IMR-90 (cell line): Measurements from ENCODE around the gene COPS2. TPM values are rescaled to one million over a fixed set of nuclear protein-coding genes. Genes with fewer than 3 reads are reported as not detected.

Experiments
- ATAC-seq: fragments of 200-7000 bp; cut with Tn5 transposase; 2 replicates; pipeline ENCODE4 v1.9.1; 2020; ENCODE audit warnings: low read depth, mild to moderate bottlenecking, moderate library complexity
- BruUV-seq: library from RNA; stranded (reverse); fragments of 400-500 nt; replicated peaks from 2 replicates; lab custom pipeline; 2021; lab: Mats Ljungman, UMichigan
- CTCF ChIA-PET: fragments of 300-600 bp; formaldehyde crosslinking; extraction: SDS; loops from one replicate; lab custom pipeline; 2021; ENCODE audit warnings: antibody characterized with exemption; lab: Yijun Ruan, JAX
- POLR2A ChIA-PET: fragments of 300-600 bp; sonication (Branson Sonifier 250); formaldehyde crosslinking; loops from one replicate; lab custom pipeline; 2022; ENCODE audit warnings: antibody characterized with exemption; ENCODE audit not compliant: unreplicated experiment; lab: Charles Lee
- DNase-seq: peaks from one replicate; pipeline ENCODE4 v3.0.0; 2013
- H2AFZ ChIP-seq: replicated peaks from 2 replicates; pipeline ENCODE3; 2013; ENCODE audit warnings: low read length, mild to moderate bottlenecking; ENCODE audit not compliant: poor library complexity
- H2AK5ac ChIP-seq: 2 replicates; pipeline ENCODE4 v1.6.1; 2013; ENCODE audit warnings: low read depth, low read length, inconsistent platforms
- H2AK9ac ChIP-seq: replicated peaks from 2 replicates; pipeline ENCODE3; 2013; ENCODE audit warnings: mild to moderate bottlenecking, low read depth, low read length, moderate library complexity; ENCODE audit not compliant: poor library complexity
- H2BK120ac ChIP-seq: 2 replicates; pipeline ENCODE4 v1.6.1; 2013; ENCODE audit warnings: low read depth, low read length, inconsistent platforms
- H2BK15ac ChIP-seq: 3 replicates; pipeline ENCODE4 v1.6.1; 2013; ENCODE audit warnings: low read depth, low read length, inconsistent platforms
- H2BK20ac ChIP-seq: 2 replicates; pipeline ENCODE4 v1.6.1; 2013; ENCODE audit warnings: low read depth, mild to moderate bottlenecking, inconsistent platforms, low read length, moderate library complexity
- H2BK5ac ChIP-seq: 2 replicates; pipeline ENCODE4 v1.6.1; 2013; ENCODE audit warnings: mild to moderate bottlenecking, low read depth, low read length, inconsistent platforms; ENCODE audit not compliant: poor library complexity, severe bottlenecking
- H3K14ac ChIP-seq: replicated peaks from 2 replicates; pipeline ENCODE4 v1.6.1; 2013; ENCODE audit warnings: low read depth, low read length, inconsistent platforms
- H3K18ac ChIP-seq: 2 replicates; pipeline ENCODE4 v1.6.1; 2013; ENCODE audit warnings: low read depth, low read length, control low read depth
- H3K23ac ChIP-seq: 2 replicates; pipeline ENCODE4 v1.6.1; 2013; ENCODE audit warnings: low read depth, low read length, inconsistent platforms
- H3K27ac ChIP-seq: 2 replicates; pipeline ENCODE4 v1.5.1; 2013; ENCODE audit warnings: mild to moderate bottlenecking, control low read depth, low read length; ENCODE audit not compliant: insufficient read depth
- H3K27me3 ChIP-seq: 2 replicates; pipeline ENCODE4 v1.6.1; 2013; ENCODE audit warnings: low read length; ENCODE audit not compliant: control insufficient read depth, insufficient read depth
- H3K36me3 ChIP-seq: 2 replicates; pipeline ENCODE4 v1.6.1; 2013; ENCODE audit warnings: low read length, mixed read lengths; ENCODE audit not compliant: control insufficient read depth, insufficient read depth
- H3K4ac ChIP-seq: 2 replicates; pipeline ENCODE4 v1.6.1; 2013; ENCODE audit warnings: low read depth, low read length, inconsistent platforms
- H3K4me1 ChIP-seq: 2 replicates; pipeline ENCODE4 v1.6.1; 2013; ENCODE audit warnings: low read length, mixed read lengths; ENCODE audit not compliant: control insufficient read depth, insufficient read depth
- H3K4me2 ChIP-seq: 2 replicates; pipeline ENCODE4 v1.6.1; 2013; ENCODE audit warnings: low read depth, mild to moderate bottlenecking, control low read depth, low read length, moderate library complexity
- H3K4me3 ChIP-seq: 2 replicates; pipeline ENCODE4 v1.5.1; 2013; ENCODE audit warnings: low read depth, mild to moderate bottlenecking, control low read depth, low read length, moderate library complexity; ENCODE audit not compliant: insufficient read depth
- H3K56ac ChIP-seq: 2 replicates; pipeline ENCODE4 v1.6.1; 2013; ENCODE audit warnings: low read length, inconsistent platforms; ENCODE audit not compliant: insufficient read depth; ENCODE audit errors: extremely low read depth
- H3K79me1 ChIP-seq, 2 experiments: 2 replicates each; pipeline ENCODE4 v1.6.1; 2013; ENCODE audit warnings: low read length in 2 of 2, inconsistent platforms in 1 of 2, low read depth in 1 of 2
- H3K9ac ChIP-seq: 2 replicates; pipeline ENCODE4 v1.6.1; 2013; ENCODE audit warnings: low read depth, low read length, control low read depth
- H3K9me1 ChIP-seq: 2 replicates; pipeline ENCODE4 v1.6.1; 2013; ENCODE audit warnings: low read length, inconsistent platforms; ENCODE audit not compliant: insufficient read depth
- H3K9me3 ChIP-seq: 2 replicates; pipeline ENCODE4 v1.6.1; 2013; ENCODE audit warnings: low read length; ENCODE audit not compliant: control insufficient read depth, insufficient read depth
- H4K20me1 ChIP-seq: 2 replicates; pipeline ENCODE4 v1.6.1; 2013; ENCODE audit warnings: low read length, inconsistent platforms; ENCODE audit not compliant: insufficient read depth
- H4K5ac ChIP-seq: 2 replicates; pipeline ENCODE4 v1.6.1; 2013; ENCODE audit warnings: mild to moderate bottlenecking, low read depth, low read length, control low read depth
- H4K8ac ChIP-seq, 2 experiments: 2 replicates each; pipeline ENCODE4 v1.6.1; 2013; ENCODE audit warnings: low read depth in 2 of 2, low read length in 2 of 2, control low read depth in 1 of 2, inconsistent platforms in 1 of 2
- H4K91ac ChIP-seq: 2 replicates; pipeline ENCODE4 v1.6.1; 2013; ENCODE audit warnings: low read depth, low read length, inconsistent platforms; ENCODE audit not compliant: insufficient read depth
- BHLHE40 ChIP-seq: fragments of 150-350 bp; IDR thresholded peaks from 2 replicates; pipeline ENCODE4 v1.6.1; 2016; ENCODE audit warnings: mild to moderate bottlenecking, low read depth, low read length
- CEBPB ChIP-seq: IDR thresholded peaks from 2 replicates; pipeline ENCODE4 v1.6.1; 2012; ENCODE audit warnings: low read depth, low read length, improper control_type of control experiment
- CHD1 ChIP-seq: IDR thresholded peaks from 2 replicates; pipeline ENCODE4 v1.6.1; 2012; ENCODE audit warnings: low read depth, low read length, improper control_type of control experiment
- FOS ChIP-seq: fragments of 150-350 bp; IDR thresholded peaks from 2 replicates; pipeline ENCODE4 v1.6.1; 2016; ENCODE audit warnings: low read depth, low read length
- MAFK ChIP-seq: IDR thresholded peaks from 2 replicates; pipeline ENCODE4 v1.6.1; 2012; ENCODE audit warnings: low read depth, low read length, improper control_type of control experiment
- MAZ ChIP-seq: IDR thresholded peaks from 2 replicates; pipeline ENCODE4 v1.6.1; 2012; ENCODE audit warnings: low read depth, mild to moderate bottlenecking, low read length, improper control_type of control experiment, moderate library complexity, borderline replicate concordance
- MXI1 ChIP-seq: IDR thresholded peaks from 2 replicates; pipeline ENCODE4 v1.6.1; 2012; ENCODE audit warnings: low read depth, mild to moderate bottlenecking, low read length, moderate library complexity, borderline replicate concordance
- NFE2L2 ChIP-seq: fragments of 150-350 bp; IDR thresholded peaks from 2 replicates; pipeline ENCODE4 v1.6.1; 2016; ENCODE audit warnings: low read depth, mild to moderate bottlenecking, low read length
- POLR2A ChIP-seq: IDR thresholded peaks from 2 replicates; pipeline ENCODE4 v1.6.1; 2012; ENCODE audit warnings: mild to moderate bottlenecking, low read depth, low read length
- RAD21 ChIP-seq: IDR thresholded peaks from 2 replicates; pipeline ENCODE4 v1.6.1; 2012; ENCODE audit warnings: low read length, improper control_type of control experiment
- RCOR1 ChIP-seq: IDR thresholded peaks from 2 replicates; pipeline ENCODE4 v1.6.1; 2012; ENCODE audit warnings: mild to moderate bottlenecking, low read length, improper control_type of control experiment; ENCODE audit not compliant: insufficient replicate concordance
- RFX5 ChIP-seq: IDR thresholded peaks from 2 replicates; pipeline ENCODE4 v1.8.0; 2012; ENCODE audit warnings: low read depth, mild to moderate bottlenecking, low read length, moderate library complexity
- SMC3 ChIP-seq: fragments of 150-350 bp; IDR thresholded peaks from 2 replicates; pipeline ENCODE4 v1.6.1; 2016; ENCODE audit warnings: low read depth, mild to moderate bottlenecking, antibody characterized with exemption, low read length, moderate library complexity
- WGBS, 2 experiments: methylation state at CpG; one replicate each; pipeline versions ENCODE4 v1.1.5 to v1.1.7; 2013; ENCODE audit warnings: missing lambda C conversion rate in 2 of 2; ENCODE audit not compliant: insufficient read length in 1 of 2; ENCODE audit errors: extremely low coverage in 2 of 2; 5-methylcytosine and 5-hydroxymethylcytosine counted together
- dilution Hi-C: fragments of 300-500 bp; cut with HindIII; formaldehyde crosslinking; loops from one replicate; pipeline ENCODE4 v1.14.3; 2018; ENCODE audit warnings: low sequenced_read_pairs; ENCODE audit not compliant: unreplicated experiment
- in situ Hi-C: fragments of 300-500 bp; cut with MboI; formaldehyde crosslinking; loops from 3 replicates; pipeline ENCODE4 v1.14.3; 2019; ENCODE audit warnings: low sequenced_read_pairs, inconsistent platforms, mixed read lengths
- intact Hi-C: fragments of 100-400 bp; cut with micrococcal nuclease; formaldehyde crosslinking; loops from 2 replicates; pipeline ENCODE4 v1.10.0; 2022
- polyA plus RNA-seq, 3 experiments: library from polyadenylated mRNA; depleted of rRNA; stranded (reverse); fragments of >200 nt; gene quantifications; 2 replicates each; pipeline ENCODE4 v1.2.3, GENCODE V29; 2012; ENCODE audit warnings: low replicate concordance in 1 of 3
- total RNA-seq: library from RNA; depleted of rRNA; stranded (reverse); fragments of >200 nt; gene quantifications from 2 replicates; pipeline ENCODE4 v1.2.3, GENCODE V29; 2012
- TF ChIP-seq, protein P1 (sequence below): fragments of 150-350 bp; IDR thresholded peaks from 2 replicates; pipeline ENCODE4 v1.6.1; 2017; ENCODE audit warnings: mild to moderate bottlenecking, antibody characterized with exemption, low read length, low read depth
- TF ChIP-seq, protein P2 (sequence below): conservative IDR thresholded peaks from 2 replicates; pipeline ENCODE4 v1.5.1; 2012; ENCODE audit warnings: mild to moderate bottlenecking, low read depth, low read length, improper control_type of control experiment
- TF ChIP-seq, protein P3 (sequence below): fragments of 150-350 bp; IDR thresholded peaks from 2 replicates; pipeline ENCODE4 v1.6.1; 2016; ENCODE audit warnings: low read depth, mild to moderate bottlenecking, low read length, moderate library complexity, borderline replicate concordance

COPS2 gene
- total and polyA plus RNA-seq, 2 of the 4 experiments (the other 2 are of a cell fraction), result 54.6 to 75.6 TPM

GRCh38 chr15:49196856-49197255 is 41.5 kb upstream of the COPS2 start:
- TF ChIP-seq CHD1 (no peak), MAZ (no peak), RFX5 (no peak), MAFK (no peak), POLR2A (no peak), FOS (no peak), CEBPB (no peak), BHLHE40 (no peak), SMC3 (no peak), RCOR1 (no peak), MXI1 (no peak), RAD21 (no peak), NFE2L2 (no peak)
- TF ChIP-seq, protein P1, sequence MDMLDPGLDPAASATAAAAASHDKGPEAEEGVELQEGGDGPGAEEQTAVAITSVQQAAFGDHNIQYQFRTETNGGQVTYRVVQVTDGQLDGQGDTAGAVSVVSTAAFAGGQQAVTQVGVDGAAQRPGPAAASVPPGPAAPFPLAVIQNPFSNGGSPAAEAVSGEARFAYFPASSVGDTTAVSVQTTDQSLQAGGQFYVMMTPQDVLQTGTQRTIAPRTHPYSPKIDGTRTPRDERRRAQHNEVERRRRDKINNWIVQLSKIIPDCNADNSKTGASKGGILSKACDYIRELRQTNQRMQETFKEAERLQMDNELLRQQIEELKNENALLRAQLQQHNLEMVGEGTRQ, result no peak
- TF ChIP-seq, protein P2, sequence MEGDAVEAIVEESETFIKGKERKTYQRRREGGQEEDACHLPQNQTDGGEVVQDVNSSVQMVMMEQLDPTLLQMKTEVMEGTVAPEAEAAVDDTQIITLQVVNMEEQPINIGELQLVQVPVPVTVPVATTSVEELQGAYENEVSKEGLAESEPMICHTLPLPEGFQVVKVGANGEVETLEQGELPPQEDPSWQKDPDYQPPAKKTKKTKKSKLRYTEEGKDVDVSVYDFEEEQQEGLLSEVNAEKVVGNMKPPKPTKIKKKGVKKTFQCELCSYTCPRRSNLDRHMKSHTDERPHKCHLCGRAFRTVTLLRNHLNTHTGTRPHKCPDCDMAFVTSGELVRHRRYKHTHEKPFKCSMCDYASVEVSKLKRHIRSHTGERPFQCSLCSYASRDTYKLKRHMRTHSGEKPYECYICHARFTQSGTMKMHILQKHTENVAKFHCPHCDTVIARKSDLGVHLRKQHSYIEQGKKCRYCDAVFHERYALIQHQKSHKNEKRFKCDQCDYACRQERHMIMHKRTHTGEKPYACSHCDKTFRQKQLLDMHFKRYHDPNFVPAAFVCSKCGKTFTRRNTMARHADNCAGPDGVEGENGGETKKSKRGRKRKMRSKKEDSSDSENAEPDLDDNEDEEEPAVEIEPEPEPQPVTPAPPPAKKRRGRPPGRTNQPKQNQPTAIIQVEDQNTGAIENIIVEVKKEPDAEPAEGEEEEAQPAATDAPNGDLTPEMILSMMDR, result no peak
- TF ChIP-seq, protein P3, sequence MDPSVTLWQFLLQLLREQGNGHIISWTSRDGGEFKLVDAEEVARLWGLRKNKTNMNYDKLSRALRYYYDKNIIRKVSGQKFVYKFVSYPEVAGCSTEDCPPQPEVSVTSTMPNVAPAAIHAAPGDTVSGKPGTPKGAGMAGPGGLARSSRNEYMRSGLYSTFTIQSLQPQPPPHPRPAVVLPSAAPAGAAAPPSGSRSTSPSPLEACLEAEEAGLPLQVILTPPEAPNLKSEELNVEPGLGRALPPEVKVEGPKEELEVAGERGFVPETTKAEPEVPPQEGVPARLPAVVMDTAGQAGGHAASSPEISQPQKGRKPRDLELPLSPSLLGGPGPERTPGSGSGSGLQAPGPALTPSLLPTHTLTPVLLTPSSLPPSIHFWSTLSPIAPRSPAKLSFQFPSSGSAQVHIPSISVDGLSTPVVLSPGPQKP, result no peak
- no peak overlapping the region for H2AK9ac ChIP-seq
- H2BK15ac ChIP-seq, result no peak overlapping the region
- no peak overlapping the region for H3K18ac ChIP-seq
- DNase-seq, result no peak
- no peaks in the 10 kb centered on the region; the same call in 1 of the 2 replicates for H4K20me1 ChIP-seq
- H3K4ac ChIP-seq, result no peak overlapping the region
- no peak overlapping the region for H3K9ac ChIP-seq
- no peaks in the 10 kb centered on the region for H3K9me3 ChIP-seq
- H4K8ac ChIP-seq, result no peak overlapping the region
- H3K4me1 ChIP-seq, result peaks cover 2% of the 10 kb centered on the region; the same call in 1 of the 2 replicates
- no peak overlapping the region for H2BK20ac ChIP-seq
- H3K27ac ChIP-seq, result no peak overlapping the region
- dilution Hi-C loops, result no loop called here
- H2BK120ac ChIP-seq, result no peak overlapping the region
- H3K36me3 ChIP-seq, result no peaks in the 10 kb centered on the region
- no peak overlapping the region for H2AK5ac ChIP-seq
- no peaks in the 10 kb centered on the region for H3K27me3 ChIP-seq
- no peak overlapping the region for H3K23ac ChIP-seq
- WGBS, 2 experiments, result no CpG with 5 or more reads among the region's 4 CpGs
- H3K56ac ChIP-seq, result no peak overlapping the region
- no peak overlapping the region for H2AFZ ChIP-seq
- H3K4me3 ChIP-seq, result no peak overlapping the region
- no TSS peak for BruUV-seq
- no peak overlapping the region for H4K91ac ChIP-seq
- H2BK5ac ChIP-seq, result no peak overlapping the region
- in situ Hi-C loops, result no loop called here
- peaks cover 7% of the 10 kb centered on the region; the same call in 1 of the 2 replicates for H3K9me1 ChIP-seq
- no peak overlapping the region for H4K5ac ChIP-seq
- no peak for ATAC-seq
- peaks cover 25 to 36% of the 10 kb centered on the region in 2 experiments for H3K79me1 ChIP-seq
- CTCF ChIA-PET, result no interaction called here
- H3K14ac ChIP-seq, result no peak overlapping the region
- intact Hi-C loops, result loop anchor here (5.0 kb wide), 1 partner anchor 35 kb away; no protein-coding TSS in a partner anchor
- POLR2A ChIA-PET, result no interaction called here
- H3K4me2 ChIP-seq, result no peak overlapping the region
